GM18873 (cell line): ENCODE results near the gene COL4A1.

Source experiments
- ATAC-seq: cut with Tn5 transposase; IDR thresholded peaks from one replicate; pipeline ENCODE4 v1.9.1; 2021; ENCODE audit warnings: mild to moderate bottlenecking, moderate library complexity, moderate number of reproducible peaks; ENCODE audit not compliant: unreplicated experiment, low FRiP score

The COL4A1 gene

DNA sequence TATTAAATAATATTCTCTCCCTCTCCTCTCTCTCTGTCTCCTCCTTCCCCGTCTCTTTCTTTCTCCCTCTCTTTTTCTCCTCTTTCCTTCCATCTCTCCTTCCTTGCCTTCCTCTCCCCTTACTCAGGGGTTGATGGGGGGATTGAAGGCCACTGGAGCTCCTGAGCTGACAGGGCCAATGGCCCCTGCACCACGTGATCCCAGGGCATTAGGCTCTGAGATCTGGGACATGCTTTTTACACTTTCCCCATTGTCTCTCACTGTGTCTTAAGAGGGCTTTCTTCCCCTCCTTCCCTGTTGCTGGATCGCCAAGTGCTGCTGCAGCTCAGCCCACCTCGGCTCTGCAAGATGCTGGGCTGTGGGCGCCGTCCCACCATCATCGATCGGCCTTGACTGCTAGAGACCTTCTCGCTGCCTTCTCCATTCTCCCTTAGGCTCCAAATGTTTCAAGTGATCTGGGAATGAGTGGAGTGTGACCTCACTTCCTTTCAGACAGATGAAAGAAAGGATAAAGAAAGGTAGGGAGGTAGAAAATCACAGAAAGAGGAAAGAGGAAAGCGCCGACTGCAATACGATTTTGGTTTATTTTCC is 42.2 kb downstream of the COL4A1 start:
- ATAC-seq, result no peak

- no peak for ATAC-seq
Measured at GRCh38 chr13:110263888-110264287, 43.1 kb downstream of the COL4A1 start.

- ATAC-seq, result no peak
Measured at GRCh38 chr13:110263404-110263803, 43.6 kb downstream of the COL4A1 start.

- no peak for ATAC-seq
Measured at GRCh38 chr13:110262508-110263291, 44.3 kb downstream of the COL4A1 start.

- ATAC-seq, result no peak
Measured at GRCh38 chr13:110262082-110262436, 44.9 kb downstream of the COL4A1 start.

DNA sequence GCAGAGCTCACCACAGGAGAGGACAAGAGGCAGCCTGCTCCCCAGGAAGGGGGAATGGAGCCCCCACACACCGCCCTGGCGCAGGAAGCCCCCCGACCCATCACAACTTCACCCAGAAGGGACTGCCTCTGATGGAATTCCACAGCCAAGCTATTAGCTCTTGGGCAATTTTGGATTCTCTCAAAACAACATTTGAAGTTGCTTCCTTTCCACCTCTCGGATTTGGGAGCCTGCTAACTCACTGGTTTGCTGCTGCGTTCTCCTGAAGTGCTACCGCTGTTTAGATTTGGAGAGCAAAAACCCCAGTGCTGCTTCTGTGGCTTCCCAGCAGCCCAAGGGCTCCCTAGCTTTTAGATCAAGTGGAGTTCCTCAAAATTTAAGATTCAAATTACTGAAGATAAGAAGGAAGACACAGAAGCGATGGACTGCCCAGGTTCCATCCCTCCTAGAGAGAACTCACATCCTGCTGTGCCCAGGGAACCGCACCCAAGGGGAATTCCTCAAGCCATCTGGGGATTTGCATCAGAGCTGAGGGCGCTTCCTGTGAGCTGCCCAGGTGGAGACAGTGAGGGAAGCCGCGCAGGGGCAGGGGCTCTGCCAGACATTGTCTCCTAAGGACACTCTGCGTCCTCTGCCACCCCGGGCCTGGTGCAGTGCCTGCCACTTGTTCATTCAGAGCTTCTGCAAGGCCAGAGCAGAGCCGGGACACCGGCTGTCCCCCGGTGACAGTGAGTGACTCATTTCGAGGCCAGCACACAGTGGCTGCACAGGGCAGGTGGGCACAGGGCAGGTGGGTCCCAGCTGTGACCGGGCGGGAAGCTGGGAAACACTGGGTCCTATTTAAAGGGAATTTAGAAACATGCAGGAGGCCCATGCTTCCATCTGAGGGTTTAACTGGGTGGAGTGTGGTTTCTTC is 45.5 kb downstream of the COL4A1 start:
- ATAC-seq, result no peak

DNA sequence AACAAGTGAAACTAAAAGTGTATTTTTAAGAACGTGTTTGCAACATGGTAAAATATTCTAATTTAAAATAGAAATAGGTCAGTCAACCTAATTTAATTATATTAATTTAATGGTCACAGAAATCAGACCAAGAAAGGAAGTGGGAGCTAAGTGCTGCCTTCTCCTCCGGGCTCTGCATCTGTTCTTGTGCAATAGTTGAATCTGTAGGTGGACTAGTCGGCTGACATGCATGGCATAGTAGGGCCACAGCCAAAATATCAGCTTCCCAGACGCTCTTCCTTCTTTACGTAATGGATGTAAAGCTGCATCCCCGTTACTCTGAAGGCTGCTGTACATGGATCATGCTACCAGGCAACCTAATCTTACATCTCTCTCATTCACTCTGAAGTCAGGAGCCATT is 47.3 kb downstream of the COL4A1 start:
- no peak for ATAC-seq

- no peak for ATAC-seq
Measured at GRCh38 chr13:110258876-110259631, 47.9 kb downstream of the COL4A1 start.

- ATAC-seq, result no peak
Measured at GRCh38 chr13:110257408-110257807, 49.5 kb downstream of the COL4A1 start.

GRCh38 chr13:110256126-110256905 is 50.6 kb downstream of the COL4A1 start:
- ATAC-seq, result no peak

DNA sequence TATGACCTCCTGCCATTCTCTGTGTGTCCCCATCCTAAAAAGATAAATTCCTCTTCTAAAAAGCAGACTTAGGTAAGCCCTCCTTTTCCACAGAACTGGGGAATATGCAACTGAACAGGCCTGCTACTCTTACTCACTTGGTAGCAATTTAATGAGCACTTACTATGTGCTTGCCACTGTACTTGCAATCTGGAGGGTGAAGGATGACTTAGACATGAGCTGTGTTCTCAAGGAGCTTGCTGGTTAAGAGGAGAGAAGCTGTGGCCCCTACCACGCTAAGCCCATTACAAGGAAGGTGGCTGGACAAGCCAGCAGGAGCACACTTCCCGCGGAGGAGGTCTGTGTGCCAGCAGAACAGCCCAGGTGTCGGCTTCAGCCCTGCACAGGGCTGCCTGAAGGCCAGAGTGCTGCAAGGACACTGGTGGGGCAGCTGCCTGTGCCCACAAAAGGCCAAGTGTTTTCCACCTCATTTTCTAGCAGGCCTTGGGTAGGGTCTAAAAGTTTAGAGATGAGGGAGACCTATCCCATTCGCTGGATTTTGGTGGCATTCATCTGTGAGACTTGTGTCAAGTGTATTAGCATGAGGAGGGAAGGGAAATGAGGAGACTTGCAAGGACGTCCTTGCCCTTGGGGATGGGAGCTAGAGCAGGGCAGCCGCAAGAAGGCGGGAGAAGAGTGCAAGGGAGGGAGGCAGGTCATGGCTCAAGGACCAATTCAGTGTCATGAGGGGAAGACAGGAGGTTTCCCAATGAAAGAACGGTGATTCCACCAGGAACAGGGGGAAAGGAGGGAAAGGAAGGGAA is 52.0 kb downstream of the COL4A1 start:
- no peak for ATAC-seq

DNA sequence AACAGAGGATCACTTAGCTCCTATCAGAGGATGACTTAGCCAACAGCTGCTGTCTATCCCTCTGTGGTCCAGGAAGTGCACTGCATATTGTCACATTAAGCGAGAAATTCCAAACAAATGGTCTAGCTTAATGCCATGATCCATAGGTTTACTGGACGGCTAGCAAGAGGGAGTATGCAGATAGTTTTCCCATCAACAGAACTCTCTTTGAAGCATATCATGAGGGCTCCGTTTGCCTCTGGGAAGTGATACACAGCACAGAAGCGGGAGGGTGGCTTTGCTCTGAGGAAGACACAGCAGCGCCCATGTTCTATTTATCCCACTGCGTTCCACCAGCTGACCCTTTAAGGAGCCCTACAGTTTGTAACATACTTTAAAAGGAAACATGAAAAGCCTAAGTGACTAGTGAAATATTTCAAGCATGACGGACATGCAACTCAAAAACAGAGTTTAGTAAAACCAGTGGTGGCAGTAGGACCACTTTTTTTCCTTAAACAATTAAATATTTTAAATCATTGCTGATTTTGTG is 52.7 kb downstream of the COL4A1 start:
- ATAC-seq, result no peak

- no peak for ATAC-seq
Measured at GRCh38 chr13:110251193-110251819, 55.7 kb downstream of the COL4A1 start.

- ATAC-seq, result no peak
Measured at GRCh38 chr13:110250258-110250891, 56.6 kb downstream of the COL4A1 start.

DNA sequence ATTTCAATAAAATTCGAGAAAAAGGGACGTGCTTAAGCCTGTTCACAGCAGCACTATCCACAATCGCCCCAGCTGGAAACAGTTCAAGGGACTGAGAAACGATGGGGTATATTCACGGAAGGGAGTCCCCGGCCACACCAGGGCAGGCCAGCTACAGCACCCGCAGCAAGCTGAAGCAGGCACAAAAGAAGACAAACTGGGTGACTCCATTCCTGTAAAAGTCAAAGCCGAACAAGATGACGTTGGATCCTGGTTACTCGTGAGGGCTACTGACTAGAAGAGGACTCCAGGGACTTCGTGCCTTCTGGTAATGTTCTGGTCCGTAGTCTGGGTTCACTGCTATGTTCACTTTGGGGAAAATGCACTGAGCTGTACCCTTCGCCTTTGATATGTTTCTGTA is 57.6 kb downstream of the COL4A1 start:
- ATAC-seq, result no peak

- ATAC-seq, result no peak
Measured at GRCh38 chr13:110248449-110249143, 58.4 kb downstream of the COL4A1 start.

- no peak for ATAC-seq
Measured at GRCh38 chr13:110246530-110246929, 60.4 kb downstream of the COL4A1 start.
